Measurements from ENCODE around the gene TBC1D9.
A peak's percentile ranks its signal among the peaks of the same experiment; 100 is the strongest.
"Not testable (repeated sequence)": the region's sequence is repeated elsewhere in the genome, so short reads cannot be mapped to it uniquely, and the experiment has no call there.

Gene TBC1D9

DNA sequence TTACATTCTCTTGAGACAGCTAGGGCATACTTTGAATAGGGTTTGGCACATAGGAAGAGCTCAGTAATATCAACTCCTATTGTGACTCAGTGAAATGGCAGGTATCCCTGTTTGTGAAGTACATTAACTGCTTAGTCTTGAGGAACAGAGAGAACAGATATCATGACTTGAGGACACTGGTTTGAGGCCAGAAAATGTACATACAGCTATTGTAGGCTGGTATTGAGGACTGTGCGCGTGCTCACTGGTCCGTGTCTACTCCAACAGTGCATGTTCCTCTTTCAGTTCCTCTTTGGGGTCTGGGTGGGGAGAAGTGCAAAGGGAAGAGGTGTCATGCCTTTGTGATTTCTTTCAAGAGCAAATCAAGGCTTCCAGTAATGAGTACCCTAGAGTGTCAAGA, 34.6 kb upstream of the TBC1D9 start:
- Histone ChIP-seq H3F3A (ENCODE audit: control insufficient read depth, insufficient read depth) (0 out of 2 replicates have a peak, but pooled peaks cover 2% of the 10 kb centered on the region), H3K36me3 (ENCODE audit: control insufficient read depth, low read length) (no peaks in the 10 kb centered on the region), H3K4me1 (ENCODE audit: control insufficient read depth, low read length) (peaks cover 31% of the 10 kb centered on the region), H3K27me3 (ENCODE audit: control insufficient read depth, low read length) (no peaks in the 10 kb centered on the region), H3K79me2 (ENCODE audit: control insufficient read depth, low read length) (no peaks in the 10 kb centered on the region), H3K9me3 (ENCODE audit: control insufficient read depth, insufficient read depth, low read length) (peaks cover 8% of the 10 kb centered on the region; the same call in 1 of the 2 replicates), H3K9me2 (replicated peaks; ENCODE audit: control insufficient read depth, low read length) (no peaks in the 10 kb centered on the region), H3K4me3 (ENCODE audit: low read length) (peak overlapping the region; percentile 36), H4K20me1 (ENCODE audit: control insufficient read depth, insufficient read depth, low read depth, low read length) (no peaks in the 10 kb centered on the region), H3K4me2 (ENCODE audit: low read length) (peak overlapping the region; percentile 58), H3K27ac (ENCODE audit: low read depth, low read length) (peak overlapping the region; percentile 9)
- TF ChIP-seq, protein P1, sequence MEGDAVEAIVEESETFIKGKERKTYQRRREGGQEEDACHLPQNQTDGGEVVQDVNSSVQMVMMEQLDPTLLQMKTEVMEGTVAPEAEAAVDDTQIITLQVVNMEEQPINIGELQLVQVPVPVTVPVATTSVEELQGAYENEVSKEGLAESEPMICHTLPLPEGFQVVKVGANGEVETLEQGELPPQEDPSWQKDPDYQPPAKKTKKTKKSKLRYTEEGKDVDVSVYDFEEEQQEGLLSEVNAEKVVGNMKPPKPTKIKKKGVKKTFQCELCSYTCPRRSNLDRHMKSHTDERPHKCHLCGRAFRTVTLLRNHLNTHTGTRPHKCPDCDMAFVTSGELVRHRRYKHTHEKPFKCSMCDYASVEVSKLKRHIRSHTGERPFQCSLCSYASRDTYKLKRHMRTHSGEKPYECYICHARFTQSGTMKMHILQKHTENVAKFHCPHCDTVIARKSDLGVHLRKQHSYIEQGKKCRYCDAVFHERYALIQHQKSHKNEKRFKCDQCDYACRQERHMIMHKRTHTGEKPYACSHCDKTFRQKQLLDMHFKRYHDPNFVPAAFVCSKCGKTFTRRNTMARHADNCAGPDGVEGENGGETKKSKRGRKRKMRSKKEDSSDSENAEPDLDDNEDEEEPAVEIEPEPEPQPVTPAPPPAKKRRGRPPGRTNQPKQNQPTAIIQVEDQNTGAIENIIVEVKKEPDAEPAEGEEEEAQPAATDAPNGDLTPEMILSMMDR (IDR thresholded peaks at IDR 0.05; ENCODE audit: low read depth, low read length, poor library complexity, severe bottlenecking), result no peak
- TF ChIP-seq EZH2phosphoT487 (IDR thresholded peaks at IDR 0.05; ENCODE audit: borderline replicate concordance, low read length), result no peak

DNA sequence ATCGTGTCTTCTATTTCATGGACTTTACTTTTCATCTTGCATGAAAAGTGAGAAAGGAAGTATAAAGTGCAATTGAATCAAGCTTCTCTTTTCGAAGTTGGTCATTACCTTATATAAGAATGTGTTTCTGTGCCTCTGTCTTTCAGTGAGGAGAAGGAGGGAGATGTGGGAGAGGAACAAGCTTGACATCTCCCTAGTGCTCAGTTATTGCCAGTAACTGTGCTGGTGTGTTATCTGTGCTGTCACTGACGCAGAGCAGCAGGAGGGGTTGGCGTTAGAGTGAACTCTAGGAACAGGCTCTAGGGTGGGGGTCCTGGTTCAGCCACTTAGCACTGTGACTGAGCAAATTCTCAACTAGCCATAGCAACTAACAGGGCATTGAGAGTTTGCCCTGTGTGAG, 34.0 kb upstream of the TBC1D9 start:
- H3F3A ChIP-seq (ENCODE audit: control insufficient read depth, insufficient read depth), result 0 out of 2 replicates have a peak, but pooled peaks cover 2% of the 10 kb centered on the region
- peak overlapping the region; percentile 9 for H3K27ac ChIP-seq (ENCODE audit: low read depth, low read length)
- no peaks in the 10 kb centered on the region for H3K36me3 ChIP-seq (ENCODE audit: control insufficient read depth, low read length)
- H3K9me3 ChIP-seq (ENCODE audit: control insufficient read depth, insufficient read depth, low read length), result peaks cover 8% of the 10 kb centered on the region; the same call in 1 of the 2 replicates
- H3K27me3 ChIP-seq (ENCODE audit: control insufficient read depth, low read length), result no peaks in the 10 kb centered on the region
- no peaks in the 10 kb centered on the region for H3K9me2 ChIP-seq (replicated peaks; ENCODE audit: control insufficient read depth, low read length)
- TF ChIP-seq, protein P1 (IDR thresholded peaks at IDR 0.05; ENCODE audit: low read depth, low read length, poor library complexity, severe bottlenecking), result no peak
- no peak for TF ChIP-seq EZH2phosphoT487 (IDR thresholded peaks at IDR 0.05; ENCODE audit: borderline replicate concordance, low read length)
- peaks cover 31% of the 10 kb centered on the region for H3K4me1 ChIP-seq (ENCODE audit: control insufficient read depth, low read length)
- H3K79me2 ChIP-seq (ENCODE audit: control insufficient read depth, low read length), result no peaks in the 10 kb centered on the region
- H4K20me1 ChIP-seq (ENCODE audit: control insufficient read depth, insufficient read depth, low read depth, low read length), result no peaks in the 10 kb centered on the region
- peak overlapping the region; percentile 58 for H3K4me2 ChIP-seq (ENCODE audit: low read length)
- H3K4me3 ChIP-seq (ENCODE audit: low read length), result peak overlapping the region; percentile 36

GRCh38 chr4:140789759-140790158, 33.6 kb upstream of the TBC1D9 start:
- Histone ChIP-seq H3K4me3 (ENCODE audit: low read length) (peak overlapping the region; percentile 36), H3K79me2 (ENCODE audit: control insufficient read depth, low read length) (no peaks in the 10 kb centered on the region), H3K36me3 (ENCODE audit: control insufficient read depth, low read length) (no peaks in the 10 kb centered on the region), H3K4me1 (ENCODE audit: control insufficient read depth, low read length) (peaks cover 31% of the 10 kb centered on the region), H3K27ac (ENCODE audit: low read depth, low read length) (no peak overlapping the region), H4K20me1 (ENCODE audit: control insufficient read depth, insufficient read depth, low read depth, low read length) (no peaks in the 10 kb centered on the region), H3K4me2 (ENCODE audit: low read length) (peak overlapping the region; percentile 58), H3K9me2 (replicated peaks; ENCODE audit: control insufficient read depth, low read length) (no peaks in the 10 kb centered on the region), H3K9me3 (ENCODE audit: control insufficient read depth, insufficient read depth, low read length) (peaks cover 8% of the 10 kb centered on the region; the same call in 1 of the 2 replicates), H3K27me3 (ENCODE audit: control insufficient read depth, low read length) (no peaks in the 10 kb centered on the region), H3F3A (ENCODE audit: control insufficient read depth, insufficient read depth) (0 out of 2 replicates have a peak, but pooled peaks cover 2% of the 10 kb centered on the region)
- TF ChIP-seq EZH2phosphoT487 (IDR thresholded peaks at IDR 0.05; ENCODE audit: borderline replicate concordance, low read length), result no peak
- TF ChIP-seq, protein P1 (IDR thresholded peaks at IDR 0.05; ENCODE audit: low read depth, low read length, poor library complexity, severe bottlenecking), result no peak

DNA sequence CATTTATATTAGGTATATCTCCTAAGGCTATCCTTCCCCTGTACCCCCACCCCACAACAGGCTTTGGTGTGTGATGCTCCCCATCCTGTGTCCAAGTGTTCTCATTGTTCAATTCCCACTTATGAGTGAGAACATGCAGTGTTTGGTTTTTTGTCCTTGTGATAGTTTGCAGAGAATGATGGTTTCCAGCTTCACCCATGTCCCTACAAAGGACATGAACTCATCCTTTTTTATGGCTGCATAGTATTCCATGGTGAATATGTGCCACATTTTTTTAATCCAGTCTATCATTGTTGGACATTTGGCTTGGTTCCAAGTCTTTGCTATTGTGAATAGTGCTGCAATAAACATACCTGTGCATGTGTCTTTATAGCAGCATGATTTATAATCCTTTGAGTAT, 26.6 kb upstream of the TBC1D9 start:
- not testable (repeated sequence) for H3K27me3 ChIP-seq (ENCODE audit: control insufficient read depth, low read length); H3K9me2 ChIP-seq (replicated peaks; ENCODE audit: control insufficient read depth, low read length); H3K9me3 ChIP-seq (ENCODE audit: control insufficient read depth, insufficient read depth, low read length); H3K4me2 ChIP-seq (ENCODE audit: low read length); H3K4me3 ChIP-seq (ENCODE audit: low read length); H3K36me3 ChIP-seq (ENCODE audit: control insufficient read depth, low read length); H3K79me2 ChIP-seq (ENCODE audit: control insufficient read depth, low read length); H4K20me1 ChIP-seq (ENCODE audit: control insufficient read depth, insufficient read depth, low read depth, low read length); H3K27ac ChIP-seq (ENCODE audit: low read depth, low read length); H3F3A ChIP-seq (ENCODE audit: control insufficient read depth, insufficient read depth)
- H3K4me1 ChIP-seq (ENCODE audit: control insufficient read depth, low read length), result peaks cover 17% of the 10 kb centered on the region

All from DOHH2 (cell line).